Islet of Langerhans (tissue), 1 donor: ENCODE data around the gene PODXL.
"Not testable (repeated sequence)": the region's sequence is repeated elsewhere in the genome, so short reads cannot be mapped to it uniquely, and the experiment has no call there.

Experiments used
- FAIRE-seq: peaks from one replicate; lab custom pipeline; 2011; peaks lifted over from hg19 to GRCh38; lab: Jason Lieb, UNC

Gene PODXL

GRCh38 chr7:131536361-131536849 is 20.0 kb downstream of the PODXL start:
- no peak for FAIRE-seq

- FAIRE-seq, result no peak
Measured at GRCh38 chr7:131533566-131534561, 22.6 kb downstream of the PODXL start.

GRCh38 chr7:131533151-131533559 is 23.3 kb downstream of the PODXL start:
- FAIRE-seq, result no peak

- FAIRE-seq, result no peak
Measured at GRCh38 chr7:131532570-131533091, 23.8 kb downstream of the PODXL start.

GRCh38 chr7:131530137-131530536 is 26.3 kb downstream of the PODXL start:
- no peak for FAIRE-seq

- no peak for FAIRE-seq
Measured at GRCh38 chr7:131529617-131530016, 26.8 kb downstream of the PODXL start.

- FAIRE-seq, result no peak
Measured at GRCh38 chr7:131529179-131529578, 27.2 kb downstream of the PODXL start.

GRCh38 chr7:131527456-131527855 is 29.0 kb downstream of the PODXL start:
- no peak for FAIRE-seq

- FAIRE-seq, result no peak
Measured at GRCh38 chr7:131525820-131526219, 30.6 kb downstream of the PODXL start.

- FAIRE-seq, result no peak
Measured at GRCh38 chr7:131524703-131525102, 31.7 kb downstream of the PODXL start.

- no peak for FAIRE-seq
Measured at GRCh38 chr7:131524115-131524514, 32.3 kb downstream of the PODXL start.

GRCh38 chr7:131522325-131522930 is 34.0 kb downstream of the PODXL start:
- no peak for FAIRE-seq

GRCh38 chr7:131521651-131522163 is 34.7 kb downstream of the PODXL start:
- no peak for FAIRE-seq

- no peak for FAIRE-seq
Measured at GRCh38 chr7:131518626-131519025, 37.8 kb downstream of the PODXL start.

GRCh38 chr7:131517218-131517923 is 39.1 kb downstream of the PODXL start:
- no peak for FAIRE-seq

- not testable (repeated sequence) for FAIRE-seq
Measured at GRCh38 chr7:131515471-131515870, 41.0 kb downstream of the PODXL start.

GRCh38 chr7:131513245-131514061 is 43.0 kb downstream of the PODXL start:
- no peak for FAIRE-seq

GRCh38 chr7:131511774-131512535 is 44.5 kb downstream of the PODXL start:
- FAIRE-seq, result no peak

GRCh38 chr7:131511071-131511470 is 45.4 kb downstream of the PODXL start:
- FAIRE-seq, result no peak

GRCh38 chr7:131509781-131510180 is 46.6 kb downstream of the PODXL start:
- FAIRE-seq, result no peak
